Neural progenitor cell (in vitro differentiated cells): ENCODE results near the gene UBL7. TPM values are rescaled to one million over a fixed set of nuclear protein-coding genes. Genes with fewer than 3 reads are reported as not detected.

Source experiments
- DNase-seq: peaks from one replicate; pipeline ENCODE4 v3.0.0-alpha.2; 2016; ENCODE audit warnings: low spot score
- H2AFZ ChIP-seq: fragments of 200-600 bp; sonication (generic); replicated peaks from 2 replicates; pipeline ENCODE4 v1.6.1; 2016; ENCODE audit warnings: antibody characterized with exemption
- H3F3A ChIP-seq: fragments of 200-600 bp; sonication (generic); 2 replicates; pipeline ENCODE4 v1.6.1; 2016; ENCODE audit warnings: antibody characterized with exemption, low read depth
- H3K27ac ChIP-seq: fragments of 200-600 bp; sonication (generic); 2 replicates; pipeline ENCODE4 v1.5.1; 2016; ENCODE audit warnings: mild to moderate bottlenecking
- H3K27me3 ChIP-seq: fragments of 200-600 bp; sonication (generic); 2 replicates; pipeline ENCODE4 v1.6.1; 2016; ENCODE audit warnings: mild to moderate bottlenecking, moderate library complexity
- H3K36me3 ChIP-seq: fragments of 200-600 bp; sonication (generic); 2 replicates; pipeline ENCODE4 v1.5.1; 2016
- H3K4me1 ChIP-seq: fragments of 200-600 bp; sonication (generic); 2 replicates; pipeline ENCODE4 v1.6.1; 2016; ENCODE audit warnings: mixed run types
- H3K4me2 ChIP-seq: fragments of 200-600 bp; sonication (generic); 2 replicates; pipeline ENCODE4 v1.6.1; 2016
- H3K4me3 ChIP-seq: fragments of 200-600 bp; sonication (generic); 2 replicates; pipeline ENCODE4 v1.5.1; 2016
- H3K79me2 ChIP-seq: fragments of 200-600 bp; sonication (generic); 2 replicates; pipeline ENCODE4 v1.6.1; 2016; ENCODE audit warnings: low read depth
- H3K9ac ChIP-seq: fragments of 200-600 bp; sonication (generic); 2 replicates; pipeline ENCODE4 v1.6.1; 2016
- H3K9me3 ChIP-seq: fragments of 200-600 bp; sonication (generic); 2 replicates; pipeline ENCODE4 v1.5.1; 2016; ENCODE audit warnings: low read depth
- H4K20me1 ChIP-seq: fragments of 200-600 bp; sonication (generic); 2 replicates; pipeline ENCODE4 v1.6.1; 2016; ENCODE audit warnings: low read depth
- H3K27ac Mint-ChIP-seq: 3 replicates; pipeline ENCODE4 v1.8.0; 2021; ENCODE audit warnings: mixed read lengths
- H3K27me3 Mint-ChIP-seq: 2 replicates; pipeline ENCODE4 v1.8.0; 2022; ENCODE audit warnings: low read depth, mild to moderate bottlenecking, inconsistent platforms, moderate library complexity, mixed read lengths; ENCODE audit not compliant: insufficient read depth
- H3K36me3 Mint-ChIP-seq: 3 replicates; pipeline ENCODE4 v1.8.0; 2021; ENCODE audit warnings: mixed read lengths
- H3K4me1 Mint-ChIP-seq: 3 replicates; pipeline ENCODE4 v1.8.0; 2021; ENCODE audit warnings: mixed read lengths
- H3K4me3 Mint-ChIP-seq: 3 replicates; pipeline ENCODE4 v1.8.0; 2021; ENCODE audit warnings: mild to moderate bottlenecking, moderate library complexity, mixed read lengths
- H3K9me3 Mint-ChIP-seq: 3 replicates; pipeline ENCODE4 v1.8.0; 2020; ENCODE audit warnings: mixed read lengths
- CTCF ChIP-seq: fragments of 200-600 bp; sonication (generic); IDR thresholded peaks from 2 replicates; pipeline ENCODE4 v1.5.1; 2017; ENCODE audit warnings: antibody characterized with exemption, mild to moderate bottlenecking
- EZH2 ChIP-seq: fragments of 200-600 bp; sonication (generic); IDR thresholded peaks from 2 replicates; pipeline ENCODE4 v1.6.1; 2017; ENCODE audit warnings: antibody characterized with exemption, mild to moderate bottlenecking, moderate library complexity
- EZH2phosphoT487 ChIP-seq: fragments of 200-600 bp; sonication (generic); IDR thresholded peaks from 2 replicates; pipeline ENCODE4 v1.6.1; 2017; ENCODE audit warnings: antibody characterized with exemption
- total RNA-seq: library from RNA; depleted of rRNA; stranded (reverse); fragments of >200 nt; gene quantifications from 2 replicates; pipeline ENCODE4 v1.2.3, GENCODE V29; 2015; ENCODE audit warnings: low replicate concordance

Gene UBL7
- total RNA-seq, 1 donor from 2014 or later: 60.4 TPM

- no peaks in the 10 kb centered on the region for H3K9me3 ChIP-seq
- no peaks in the 10 kb centered on the region for H4K20me1 ChIP-seq
- H2AFZ ChIP-seq: no peak overlapping the region
- H3K27ac ChIP-seq: no peak overlapping the region
- TF ChIP-seq EZH2phosphoT487: no peak
- no peak for TF ChIP-seq CTCF
- TF ChIP-seq EZH2: no peak
- Mint-ChIP-seq H3K36me3 (peaks cover 9% of the 10 kb centered on the region), H3K4me1 (no peaks in the 10 kb centered on the region), H3K9me3 (no peaks in the 10 kb centered on the region), H3K27ac (no peak overlapping the region), H3K27me3 (peaks cover 4% of the 10 kb centered on the region), H3K4me3 (no peak overlapping the region)
- no peak overlapping the region for H3K4me2 ChIP-seq
- DNase-seq: no peak
- no peaks in the 10 kb centered on the region for H3K36me3 ChIP-seq
- H3K27me3 ChIP-seq: no peaks in the 10 kb centered on the region
- no peaks in the 10 kb centered on the region for H3K79me2 ChIP-seq
- H3K4me3 ChIP-seq: no peak overlapping the region
- H3F3A ChIP-seq: no peaks in the 10 kb centered on the region
- no peak overlapping the region for H3K9ac ChIP-seq
- no peaks in the 10 kb centered on the region for H3K4me1 ChIP-seq
Measured at GRCh38 chr15:74499366-74499765, 38.4 kb upstream of the UBL7 start.

DNA sequence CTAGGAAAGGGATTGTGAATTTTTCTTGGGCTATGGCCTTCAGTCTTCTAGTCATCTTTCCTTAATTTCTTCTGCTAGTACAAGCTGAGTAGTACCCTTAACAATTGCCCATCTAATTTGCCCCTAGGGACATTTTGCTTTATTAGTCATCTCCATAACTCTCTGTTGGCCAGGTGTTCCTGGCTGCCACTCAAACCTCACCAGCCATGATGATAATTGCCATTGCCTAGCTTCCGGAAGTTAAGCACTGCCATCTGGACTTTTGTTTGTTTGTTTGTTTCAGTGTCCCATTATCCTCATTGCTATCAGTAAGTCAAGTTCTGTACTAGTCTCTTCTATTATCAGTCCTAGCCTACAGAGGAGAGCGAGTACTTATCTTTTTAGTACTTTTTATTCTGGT lies 36.6 kb upstream of the UBL7 start:
- H3K4me3 Mint-ChIP-seq: no peak overlapping the region
- no peaks in the 10 kb centered on the region for H3K9me3 Mint-ChIP-seq
- DNase-seq: no peak
- no peaks in the 10 kb centered on the region for H3K4me1 ChIP-seq
- H3K27me3 ChIP-seq: no peaks in the 10 kb centered on the region
- no peak overlapping the region for H2AFZ ChIP-seq
- no peaks in the 10 kb centered on the region for H3F3A ChIP-seq
- H3K4me3 ChIP-seq: no peak overlapping the region
- no peak overlapping the region for H3K4me2 ChIP-seq
- TF ChIP-seq EZH2phosphoT487: no peak
- TF ChIP-seq CTCF: no peak
- no peak for TF ChIP-seq EZH2
- peaks cover 4% of the 10 kb centered on the region for H3K27me3 Mint-ChIP-seq
- no peaks in the 10 kb centered on the region for H3K4me1 Mint-ChIP-seq
- peaks cover 3% of the 10 kb centered on the region for H3K36me3 Mint-ChIP-seq
- H3K27ac Mint-ChIP-seq: no peak overlapping the region
- H3K27ac ChIP-seq: no peak overlapping the region
- H3K36me3 ChIP-seq: no peaks in the 10 kb centered on the region
- no peaks in the 10 kb centered on the region for H4K20me1 ChIP-seq
- H3K9ac ChIP-seq: no peak overlapping the region
- H3K79me2 ChIP-seq: no peaks in the 10 kb centered on the region
- H3K9me3 ChIP-seq: no peaks in the 10 kb centered on the region

DNA sequence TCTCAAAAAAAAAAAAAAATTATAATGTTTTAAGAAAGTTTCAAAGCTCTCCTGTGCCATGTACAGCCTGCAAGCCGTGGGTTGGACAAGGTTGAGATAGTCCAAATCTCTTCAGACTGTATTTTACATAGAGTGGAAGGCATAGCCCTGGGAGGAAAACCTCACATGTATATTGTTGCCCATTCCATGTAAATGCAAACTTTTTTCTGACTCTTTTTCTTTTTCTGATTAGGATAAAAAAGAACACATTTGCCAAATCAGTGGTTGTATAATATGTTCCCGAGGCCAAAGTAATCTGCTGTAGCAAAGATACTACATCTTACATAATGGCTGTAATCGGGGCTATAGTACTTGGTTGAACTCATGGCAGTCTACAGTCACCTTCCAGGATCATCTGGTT lies 35.7 kb upstream of the UBL7 start:
- peaks cover 2% of the 10 kb centered on the region for H3K27me3 Mint-ChIP-seq

More for the DNA sequence above, 35.7 kb upstream of the UBL7 start:
- no peak for DNase-seq
- H2AFZ ChIP-seq: no peak overlapping the region
- no peak overlapping the region for H3K27ac ChIP-seq
- H3K36me3 ChIP-seq: no peaks in the 10 kb centered on the region
- Mint-ChIP-seq H3K27ac (no peak overlapping the region), H3K4me1 (no peaks in the 10 kb centered on the region), H3K9me3 (no peaks in the 10 kb centered on the region), H3K36me3 (peaks cover 2% of the 10 kb centered on the region), H3K4me3 (no peak overlapping the region)
- H3K79me2 ChIP-seq: no peaks in the 10 kb centered on the region
- H3K27me3 ChIP-seq: no peaks in the 10 kb centered on the region
- H3K9me3 ChIP-seq: no peaks in the 10 kb centered on the region
- no peak overlapping the region for H3K9ac ChIP-seq
- H3F3A ChIP-seq: no peaks in the 10 kb centered on the region
- TF ChIP-seq CTCF (no peak), EZH2phosphoT487 (no peak), EZH2 (no peak)
- no peak overlapping the region for H3K4me3 ChIP-seq
- no peak overlapping the region for H3K4me2 ChIP-seq
- no peaks in the 10 kb centered on the region for H4K20me1 ChIP-seq
- no peaks in the 10 kb centered on the region for H3K4me1 ChIP-seq
